Measurements from ENCODE around the gene GSN.

Gene GSN

DNA sequence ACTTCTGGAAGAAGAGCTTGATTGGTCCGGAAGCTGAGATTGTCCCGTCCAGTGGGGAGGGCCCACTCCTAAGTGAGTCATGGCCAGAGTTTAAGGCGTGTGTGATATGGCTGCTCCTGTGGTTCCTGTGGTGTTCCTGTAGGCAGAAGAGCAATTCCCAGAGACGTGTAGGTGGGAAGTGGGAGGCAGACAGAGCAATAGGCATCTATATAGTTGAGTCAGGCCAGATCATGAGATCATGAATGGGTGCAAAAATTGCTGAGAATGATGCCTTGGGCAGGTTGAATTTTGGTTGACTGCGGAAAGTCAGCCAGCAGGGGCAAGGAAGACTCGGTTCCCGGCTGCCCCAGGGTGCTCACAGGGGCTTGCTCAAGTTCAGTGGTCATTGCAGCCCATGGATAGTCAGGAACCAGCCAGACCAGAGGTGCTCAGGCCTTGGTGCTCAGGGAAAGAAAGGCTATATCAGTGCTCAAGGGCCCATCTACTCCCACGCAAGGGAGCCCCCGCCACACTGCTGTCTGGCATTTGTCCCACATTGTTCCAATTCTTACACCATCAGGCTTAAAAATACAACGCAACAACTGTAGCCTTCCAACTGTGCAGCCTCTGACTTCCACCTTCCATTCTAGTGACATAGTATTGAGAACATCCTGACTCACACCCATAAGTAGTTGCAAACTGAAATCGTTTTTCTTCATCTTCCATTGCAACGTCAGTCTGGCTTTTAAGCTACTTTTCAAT is 21.0 kb upstream of the GSN start:
- H3K9ac ChIP-seq (ENCODE audit: low read length), result no peak overlapping the region
- peaks cover 3% of the 10 kb centered on the region for H3K27me3 ChIP-seq (ENCODE audit: control insufficient read depth, insufficient read depth, low read length)
- H3K4me3 ChIP-seq (ENCODE audit: low read depth, low read length), result no peak overlapping the region
- no peak overlapping the region for H3K27ac ChIP-seq (ENCODE audit: low read depth, low read length)
- H3K36me3 ChIP-seq (ENCODE audit: control insufficient read depth, insufficient read depth, low read length), result no peaks in the 10 kb centered on the region
- no peaks in the 10 kb centered on the region for H3K4me1 ChIP-seq (ENCODE audit: control insufficient read depth, insufficient read depth, low read length)
- peaks cover 13% of the 10 kb centered on the region for H3K9me3 ChIP-seq (ENCODE audit: control insufficient read depth, insufficient read depth, low read depth, low read length)

DNA sequence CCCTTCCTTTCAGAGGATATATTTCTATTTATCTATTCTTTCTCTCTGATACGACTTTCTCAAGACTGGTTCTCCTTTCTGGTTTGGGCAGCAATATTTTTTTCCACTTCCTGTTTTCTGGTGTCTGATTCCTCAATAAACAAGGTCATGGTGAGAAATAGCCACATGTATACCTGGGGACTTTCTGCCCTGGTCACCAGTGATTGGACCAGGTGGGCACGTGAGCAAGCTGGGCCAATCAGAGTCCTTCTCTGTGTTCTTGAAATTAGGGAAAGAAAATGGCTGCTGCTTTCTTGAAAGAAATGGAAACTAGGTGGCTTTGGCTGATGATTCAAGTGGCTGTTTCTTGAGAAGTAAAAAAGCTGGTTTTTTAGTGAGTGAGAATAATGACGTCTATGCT is 18.4 kb upstream of the GSN start:
- peaks cover 11% of the 10 kb centered on the region; the same call in 1 of the 2 replicates for H3K4me1 ChIP-seq (ENCODE audit: control insufficient read depth, insufficient read depth, low read length)
- peaks cover under 1% of the 10 kb centered on the region for H3K9me3 ChIP-seq (ENCODE audit: control insufficient read depth, insufficient read depth, low read depth, low read length)
- no peak overlapping the region for H3K27ac ChIP-seq (ENCODE audit: low read depth, low read length)
- no peak overlapping the region for H3K4me3 ChIP-seq (ENCODE audit: low read depth, low read length)
- H3K27me3 ChIP-seq (ENCODE audit: control insufficient read depth, insufficient read depth, low read length), result peaks cover 24% of the 10 kb centered on the region
- no peak overlapping the region for H3K9ac ChIP-seq (ENCODE audit: low read length)
- H3K36me3 ChIP-seq (ENCODE audit: control insufficient read depth, insufficient read depth, low read length), result no peaks in the 10 kb centered on the region

DNA sequence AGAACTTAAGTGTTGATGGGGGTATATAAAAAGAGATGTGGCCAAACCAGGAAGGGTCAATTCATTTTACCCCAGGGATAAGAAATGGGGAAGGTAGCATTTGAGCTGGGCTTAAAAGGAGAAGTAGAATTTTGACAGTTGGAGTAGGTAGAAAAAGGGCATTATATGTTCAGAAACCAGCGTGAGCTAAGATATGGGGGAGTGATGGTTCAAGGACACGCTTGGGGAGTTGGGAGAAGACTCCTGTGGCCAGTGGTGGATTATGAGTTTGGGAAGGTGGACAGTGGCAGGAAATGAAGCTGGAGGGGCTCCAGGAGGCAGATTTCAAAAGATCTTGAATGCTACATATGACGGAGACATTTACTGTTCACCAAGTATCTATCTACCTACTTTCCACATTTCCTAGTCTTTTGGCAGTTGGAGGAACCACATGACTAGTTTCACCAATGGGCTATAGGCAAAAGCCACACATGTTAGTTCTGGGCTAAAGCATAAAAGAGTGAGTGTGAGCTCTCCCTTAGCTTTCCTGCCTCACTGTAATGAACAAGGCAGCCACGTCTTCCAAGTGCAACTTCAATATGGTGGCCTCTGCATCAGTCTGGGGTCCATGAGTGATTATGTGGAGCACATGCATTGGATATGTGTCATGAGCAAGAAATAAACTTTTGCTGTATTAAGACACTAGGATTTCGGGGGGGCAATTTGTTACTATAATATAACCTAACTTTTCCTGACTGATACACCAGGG is 15.7 kb upstream of the GSN start:
- peaks cover 35% of the 10 kb centered on the region for H3K27me3 ChIP-seq (ENCODE audit: control insufficient read depth, insufficient read depth, low read length)
- no peak overlapping the region for H3K4me3 ChIP-seq (ENCODE audit: low read depth, low read length)
- no peak overlapping the region for H3K27ac ChIP-seq (ENCODE audit: low read depth, low read length)
- no peaks in the 10 kb centered on the region for H3K9me3 ChIP-seq (ENCODE audit: control insufficient read depth, insufficient read depth, low read depth, low read length)
- H3K4me1 ChIP-seq (ENCODE audit: control insufficient read depth, insufficient read depth, low read length), result peaks cover 11% of the 10 kb centered on the region; the same call in 1 of the 2 replicates
- H3K9ac ChIP-seq (ENCODE audit: low read length), result no peak overlapping the region
- H3K36me3 ChIP-seq (ENCODE audit: control insufficient read depth, insufficient read depth, low read length), result no peaks in the 10 kb centered on the region

DNA sequence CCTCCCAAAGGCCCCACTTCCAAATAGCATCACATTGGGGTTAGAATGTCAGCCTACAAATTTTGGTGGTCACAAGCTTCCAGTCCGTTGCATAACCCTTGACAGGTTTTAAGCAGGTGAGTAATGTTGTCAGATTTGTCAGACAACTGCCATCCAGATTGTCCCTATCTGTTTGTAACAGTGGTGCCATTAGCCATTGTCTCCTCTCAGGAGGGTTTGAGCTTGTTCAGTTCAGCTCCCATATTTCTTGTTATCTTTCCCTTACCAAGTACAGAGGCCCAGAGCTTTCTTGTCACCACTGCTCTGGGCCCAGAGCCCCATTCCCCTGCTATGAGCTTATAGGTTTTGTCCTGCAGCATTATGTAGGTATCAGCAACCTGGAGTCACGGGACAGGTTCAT is 14.8 kb upstream of the GSN start:
- Histone ChIP-seq H3K4me3 (ENCODE audit: low read depth, low read length) (no peak overlapping the region), H3K9ac (ENCODE audit: low read length) (no peak overlapping the region), H3K9me3 (ENCODE audit: control insufficient read depth, insufficient read depth, low read depth, low read length) (no peaks in the 10 kb centered on the region), H3K27ac (ENCODE audit: low read depth, low read length) (no peak overlapping the region), H3K4me1 (ENCODE audit: control insufficient read depth, insufficient read depth, low read length) (peaks cover 11% of the 10 kb centered on the region; the same call in 1 of the 2 replicates), H3K27me3 (ENCODE audit: control insufficient read depth, insufficient read depth, low read length) (peaks cover 35% of the 10 kb centered on the region), H3K36me3 (ENCODE audit: control insufficient read depth, insufficient read depth, low read length) (no peaks in the 10 kb centered on the region)

GRCh38 chr9:121253821-121254501 is 14.0 kb upstream of the GSN start:
- Histone ChIP-seq H3K4me3 (ENCODE audit: low read depth, low read length) (no peak overlapping the region), H3K9me3 (ENCODE audit: control insufficient read depth, insufficient read depth, low read depth, low read length) (no peaks in the 10 kb centered on the region), H3K9ac (ENCODE audit: low read length) (no peak overlapping the region), H3K27ac (ENCODE audit: low read depth, low read length) (no peak overlapping the region), H3K27me3 (ENCODE audit: control insufficient read depth, insufficient read depth, low read length) (peaks cover 38% of the 10 kb centered on the region), H3K36me3 (ENCODE audit: control insufficient read depth, insufficient read depth, low read length) (no peaks in the 10 kb centered on the region), H3K4me1 (ENCODE audit: control insufficient read depth, insufficient read depth, low read length) (peaks cover 11% of the 10 kb centered on the region; the same call in 1 of the 2 replicates)

DNA sequence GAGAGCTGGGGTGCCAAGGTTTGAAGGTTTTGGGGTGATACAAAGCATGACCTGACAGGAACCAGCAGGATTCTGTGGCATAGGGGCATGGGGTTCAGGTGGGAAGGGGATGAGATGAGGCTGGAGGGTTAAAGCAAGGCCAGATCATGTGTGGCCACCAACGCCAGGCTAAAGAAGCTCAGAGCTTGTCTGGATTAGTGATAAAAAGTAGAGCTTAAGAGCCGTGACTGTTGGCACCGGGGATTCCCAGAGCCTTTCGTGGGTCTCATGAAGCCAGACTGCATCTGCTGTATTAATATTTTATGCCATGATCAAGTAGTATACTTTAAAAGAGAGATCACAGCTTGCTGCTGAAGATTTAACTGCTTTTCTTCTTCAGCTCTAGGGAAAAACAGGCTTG is 8.5 kb upstream of the GSN start:
- H3K9me3 ChIP-seq (ENCODE audit: control insufficient read depth, insufficient read depth, low read depth, low read length), result no peaks in the 10 kb centered on the region
- no peak overlapping the region for H3K27ac ChIP-seq (ENCODE audit: low read depth, low read length)
- peaks cover 41% of the 10 kb centered on the region for H3K27me3 ChIP-seq (ENCODE audit: control insufficient read depth, insufficient read depth, low read length)
- peaks cover 19% of the 10 kb centered on the region for H3K4me1 ChIP-seq (ENCODE audit: control insufficient read depth, insufficient read depth, low read length)
- no peak overlapping the region for H3K9ac ChIP-seq (ENCODE audit: low read length)
- no peak overlapping the region for H3K4me3 ChIP-seq (ENCODE audit: low read depth, low read length)
- H3K36me3 ChIP-seq (ENCODE audit: control insufficient read depth, insufficient read depth, low read length), result no peaks in the 10 kb centered on the region

GRCh38 chr9:121259935-121260334 is 8.0 kb upstream of the GSN start:
- Histone ChIP-seq H3K9ac (ENCODE audit: low read length) (no peak overlapping the region), H3K27ac (ENCODE audit: low read depth, low read length) (no peak overlapping the region), H3K4me3 (ENCODE audit: low read depth, low read length) (no peak overlapping the region), H3K27me3 (ENCODE audit: control insufficient read depth, insufficient read depth, low read length) (peaks cover 45% of the 10 kb centered on the region), H3K4me1 (ENCODE audit: control insufficient read depth, insufficient read depth, low read length) (peaks cover 19% of the 10 kb centered on the region), H3K9me3 (ENCODE audit: control insufficient read depth, insufficient read depth, low read depth, low read length) (no peaks in the 10 kb centered on the region), H3K36me3 (ENCODE audit: control insufficient read depth, insufficient read depth, low read length) (no peaks in the 10 kb centered on the region)

GRCh38 chr9:121260457-121261106 is 7.4 kb upstream of the GSN start:
- Histone ChIP-seq H3K9ac (ENCODE audit: low read length) (no peak overlapping the region), H3K27ac (ENCODE audit: low read depth, low read length) (no peak overlapping the region), H3K36me3 (ENCODE audit: control insufficient read depth, insufficient read depth, low read length) (no peaks in the 10 kb centered on the region)

GRCh38 chr9:121261107-121261460 is 6.9 kb upstream of the GSN start:
- Histone ChIP-seq H3K27ac (ENCODE audit: low read depth, low read length) (no peak overlapping the region), H3K9ac (ENCODE audit: low read length) (no peak overlapping the region), H3K4me3 (ENCODE audit: low read depth, low read length) (no peak overlapping the region), H3K36me3 (ENCODE audit: control insufficient read depth, insufficient read depth, low read length) (no peaks in the 10 kb centered on the region), H3K27me3 (ENCODE audit: control insufficient read depth, insufficient read depth, low read length) (peaks cover 49% of the 10 kb centered on the region), H3K4me1 (ENCODE audit: control insufficient read depth, insufficient read depth, low read length) (peaks cover 19% of the 10 kb centered on the region), H3K9me3 (ENCODE audit: control insufficient read depth, insufficient read depth, low read depth, low read length) (no peaks in the 10 kb centered on the region)

More at GRCh38 chr9:121260457-121261106, 7.4 kb upstream of the GSN start:
- Histone ChIP-seq H3K27me3 (ENCODE audit: control insufficient read depth, insufficient read depth, low read length) (peaks cover 48% of the 10 kb centered on the region), H3K4me3 (ENCODE audit: low read depth, low read length) (no peak overlapping the region), H3K9me3 (ENCODE audit: control insufficient read depth, insufficient read depth, low read depth, low read length) (no peaks in the 10 kb centered on the region), H3K4me1 (ENCODE audit: control insufficient read depth, insufficient read depth, low read length) (peaks cover 19% of the 10 kb centered on the region)

- Histone ChIP-seq H3K9ac (ENCODE audit: low read length) (no peak overlapping the region), H3K27me3 (ENCODE audit: control insufficient read depth, insufficient read depth, low read length) (peaks cover 52% of the 10 kb centered on the region), H3K27ac (ENCODE audit: low read depth, low read length) (no peak overlapping the region), H3K4me3 (ENCODE audit: low read depth, low read length) (no peak overlapping the region), H3K4me1 (ENCODE audit: control insufficient read depth, insufficient read depth, low read length) (peaks cover 19% of the 10 kb centered on the region), H3K36me3 (ENCODE audit: control insufficient read depth, insufficient read depth, low read length) (no peaks in the 10 kb centered on the region), H3K9me3 (ENCODE audit: control insufficient read depth, insufficient read depth, low read depth, low read length) (no peaks in the 10 kb centered on the region)
These were observed 6.2 kb upstream of the GSN start for GRCh38 chr9:121261755-121262154.
